GM19025 (cell line): Measurements from ENCODE around the gene MYL3.

ENCODE experiments used
- ATAC-seq: cut with Tn5 transposase; IDR thresholded peaks from one replicate; pipeline ENCODE4 v1.9.1; 2021; ENCODE audit warnings: mild to moderate bottlenecking, low read depth, moderate library complexity; ENCODE audit not compliant: unreplicated experiment

MYL3 gene

GRCh38 chr3:46900007-46900292, 36.7 kb upstream of the MYL3 start:
- no peak for ATAC-seq

GRCh38 chr3:46899151-46900006, 36.1 kb upstream of the MYL3 start:
- no peak for ATAC-seq

GRCh38 chr3:46898321-46899150, 35.3 kb upstream of the MYL3 start:
- ATAC-seq = no peak

GRCh38 chr3:46897829-46898320, 34.6 kb upstream of the MYL3 start:
- ATAC-seq = no peak

- ATAC-seq = no peak
Measured at GRCh38 chr3:46897031-46897430, 33.8 kb upstream of the MYL3 start.

DNA sequence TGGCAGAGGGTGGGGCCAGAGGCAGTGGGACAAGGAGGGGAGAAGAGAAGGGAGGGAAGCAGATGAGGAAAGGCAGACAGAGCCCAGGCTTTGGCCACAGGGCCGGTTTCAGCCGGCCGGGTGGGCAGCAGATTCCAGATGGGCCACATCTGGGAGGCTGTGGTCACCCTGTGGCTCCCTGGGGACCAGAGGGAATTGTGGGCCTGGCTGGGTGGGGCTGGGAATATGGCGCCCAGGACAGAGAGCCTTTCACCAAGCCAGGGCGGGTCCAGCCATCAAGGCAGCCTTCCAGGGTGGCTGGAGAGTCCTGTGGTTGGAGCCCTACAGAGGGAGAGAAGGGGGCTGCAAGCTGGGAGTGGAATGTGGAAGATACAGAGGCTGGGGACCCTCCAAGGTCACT, 33.1 kb upstream of the MYL3 start:
- no peak for ATAC-seq

- no peak for ATAC-seq
Measured at GRCh38 chr3:46895761-46896160, 32.5 kb upstream of the MYL3 start.

- ATAC-seq = no peak
Measured at GRCh38 chr3:46895204-46895660, 32.0 kb upstream of the MYL3 start.

- ATAC-seq = no peak
Measured at GRCh38 chr3:46894256-46894655, 31.0 kb upstream of the MYL3 start.

DNA sequence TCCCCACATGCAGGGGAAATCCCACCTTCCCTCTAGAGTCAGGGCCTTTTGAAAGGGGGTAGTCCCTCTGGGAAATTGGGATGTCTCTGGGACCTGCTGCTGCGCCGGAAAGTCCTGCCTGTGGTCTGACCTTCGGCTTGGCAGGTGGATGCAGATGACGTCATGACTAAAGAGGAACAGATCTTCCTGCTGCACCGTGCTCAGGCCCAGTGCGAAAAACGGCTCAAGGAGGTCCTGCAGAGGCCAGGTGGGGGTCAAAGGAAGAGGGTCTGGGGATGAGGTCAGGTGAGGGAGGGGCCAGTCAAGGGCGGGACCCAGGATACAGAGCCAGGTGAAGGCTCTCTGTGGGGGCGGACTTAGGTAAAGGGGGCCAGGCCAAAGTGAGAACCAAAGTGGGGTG, 30.5 kb upstream of the MYL3 start:
- ATAC-seq = no peak

DNA sequence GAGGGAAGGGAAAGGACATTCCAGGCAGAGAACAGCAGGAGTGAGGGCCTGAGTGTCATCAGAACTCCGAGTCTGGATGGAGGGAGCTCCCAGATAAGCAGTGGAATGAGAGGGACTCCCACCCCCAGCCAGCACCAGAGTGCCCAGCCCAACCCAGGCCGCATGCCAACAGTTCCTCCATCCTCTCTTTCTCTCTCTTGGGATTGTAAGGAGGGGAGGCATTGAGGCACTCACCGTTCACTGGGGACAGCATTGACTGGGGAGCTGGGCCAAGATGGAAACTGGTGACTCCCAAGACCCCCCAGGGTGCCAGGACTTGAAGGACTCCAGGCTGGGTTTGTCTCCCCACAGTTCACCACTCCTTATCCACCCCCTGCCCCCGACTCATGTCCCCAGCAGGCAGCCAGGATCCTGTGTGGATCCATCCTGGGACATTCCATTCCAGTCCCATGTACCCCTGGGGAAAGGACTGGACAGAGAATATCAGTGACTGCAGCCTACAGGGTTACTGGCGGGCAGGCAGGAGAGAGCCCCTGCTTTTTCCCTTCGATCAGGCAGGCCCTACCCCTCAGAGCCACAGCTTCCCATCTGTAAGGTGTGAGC, 30.0 kb upstream of the MYL3 start:
- no peak for ATAC-seq

DNA sequence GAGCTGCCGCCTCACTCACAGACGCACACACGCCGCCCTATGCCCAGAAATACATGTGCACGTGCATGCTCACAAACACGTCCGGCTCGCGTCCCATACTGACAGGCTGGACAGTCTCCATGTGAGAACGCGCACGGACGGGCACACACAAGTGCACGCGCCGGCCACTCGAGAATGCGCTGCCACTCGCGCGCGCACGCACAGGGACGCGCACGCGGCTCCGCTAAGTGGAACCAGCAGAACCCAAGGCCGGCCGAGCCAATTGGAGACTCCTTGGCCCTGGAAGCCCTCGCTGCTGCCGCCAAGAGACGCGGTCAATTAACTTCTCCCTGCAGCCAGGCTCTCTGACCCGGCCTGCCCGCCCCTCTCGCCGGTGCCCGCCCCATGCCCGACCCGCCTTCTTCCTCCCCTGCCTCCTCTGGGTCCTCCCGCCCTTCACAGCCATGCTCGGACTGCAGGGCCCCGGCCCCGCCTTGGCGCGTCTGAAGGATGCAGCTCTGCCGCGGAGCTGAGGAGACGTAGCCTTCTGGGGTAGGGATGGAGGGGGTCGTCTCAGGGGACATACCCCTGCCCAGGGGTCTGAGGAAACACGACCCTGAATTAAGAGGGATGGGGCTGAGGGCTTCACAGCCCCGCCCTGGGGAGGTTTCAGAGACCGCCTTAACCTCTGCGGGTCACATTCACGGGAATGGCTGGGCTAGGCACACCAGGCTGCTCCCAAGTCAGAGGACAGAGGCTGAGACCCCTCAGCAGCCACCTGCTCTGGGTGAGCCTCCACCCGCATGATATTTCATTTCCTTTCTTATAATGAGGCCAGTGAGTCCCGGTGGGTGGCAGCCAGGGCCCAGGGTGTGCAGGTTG, 29.3 kb upstream of the MYL3 start:
- ATAC-seq = no peak

GRCh38 chr3:46891132-46891531, 27.9 kb upstream of the MYL3 start:
- no peak for ATAC-seq

GRCh38 chr3:46890132-46890531, 26.9 kb upstream of the MYL3 start:
- ATAC-seq = no peak

DNA sequence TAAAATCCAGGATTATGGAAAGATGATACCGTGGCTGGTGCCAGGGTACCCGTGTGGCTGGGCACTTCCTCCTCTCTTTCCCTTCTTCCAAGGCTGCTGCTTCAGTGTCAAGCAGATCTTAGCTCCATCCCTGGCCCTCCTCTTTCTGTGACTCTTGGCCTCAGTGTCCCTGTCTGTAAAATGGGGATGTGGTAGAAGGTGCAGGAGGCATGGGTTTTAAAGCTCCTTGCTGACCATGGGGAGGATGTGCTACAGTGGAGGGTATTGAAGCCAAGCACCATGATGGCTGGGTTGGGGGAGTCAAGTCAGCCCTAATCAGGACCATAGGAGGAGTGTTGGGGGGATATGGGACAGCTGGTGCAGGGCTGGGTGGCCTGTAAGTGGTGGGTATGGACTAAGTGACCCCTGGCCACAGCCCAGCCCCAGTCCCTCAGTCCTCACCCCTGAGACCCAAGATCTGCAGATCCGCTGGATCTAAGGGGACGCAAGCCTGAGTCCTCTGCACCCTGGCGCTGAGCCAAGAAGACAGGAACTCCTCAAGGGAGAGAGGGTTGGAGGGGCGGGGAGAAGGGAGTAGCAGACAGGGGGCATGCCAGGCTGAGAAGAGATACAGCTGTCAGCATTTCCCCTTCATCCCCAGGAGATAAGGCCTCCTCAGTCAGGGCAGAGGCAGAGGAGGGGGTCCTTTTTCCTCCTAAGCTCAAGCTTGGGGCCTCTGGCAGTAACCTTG, 26.3 kb upstream of the MYL3 start:
- no peak for ATAC-seq

DNA sequence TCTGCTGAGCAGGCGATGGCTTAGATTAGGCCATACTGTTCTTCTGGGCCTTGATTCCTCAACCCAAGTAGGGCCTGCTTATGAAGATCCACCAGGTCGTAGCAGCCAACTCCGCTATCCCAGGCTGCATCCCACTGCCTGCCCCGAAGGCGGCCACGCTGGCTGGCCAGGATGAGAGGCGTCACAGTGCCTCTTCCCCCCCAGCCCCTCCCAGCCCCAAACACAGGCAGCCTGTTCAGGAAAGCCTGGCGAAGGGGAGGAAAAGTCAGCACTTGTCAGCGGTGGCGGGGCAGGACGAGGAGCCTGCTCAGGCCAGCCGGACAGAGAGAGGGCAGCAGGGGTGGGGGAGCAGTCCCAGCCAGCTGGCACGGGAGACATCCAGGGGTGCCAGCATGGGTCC, 25.5 kb upstream of the MYL3 start:
- ATAC-seq = no peak

- ATAC-seq = no peak
Measured at GRCh38 chr3:46887980-46888494, 24.8 kb upstream of the MYL3 start.

GRCh38 chr3:46885612-46886011, 22.4 kb upstream of the MYL3 start:
- no peak for ATAC-seq

DNA sequence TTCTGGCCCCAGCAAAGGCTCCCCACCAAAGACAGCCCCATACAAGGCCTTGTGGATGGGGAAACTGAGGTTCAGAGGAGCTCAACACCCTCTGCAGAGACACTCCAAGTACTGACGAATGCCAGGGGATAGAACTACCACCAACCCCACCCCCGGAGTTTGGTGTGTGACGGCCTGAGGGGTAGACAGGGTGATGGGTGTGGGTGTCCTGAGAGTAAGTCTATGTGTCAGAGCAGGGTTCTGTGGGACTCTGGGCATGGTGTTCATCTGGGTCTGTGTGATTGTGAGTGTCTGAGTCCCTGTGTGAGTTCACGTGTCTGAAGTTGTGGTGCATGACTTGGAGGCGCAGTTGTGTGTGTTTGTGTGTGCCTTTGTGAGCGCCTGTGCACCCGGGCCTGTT, 21.7 kb upstream of the MYL3 start:
- ATAC-seq = no peak
